Left renal cortex interstitium (tissue), 4 donors: Measurements from ENCODE around the gene CCDC197. TPM values are rescaled to one million over a fixed set of nuclear protein-coding genes. Genes with fewer than 3 reads are reported as not detected.

Experiments used
- DNase-seq, 4 donors: peaks; one replicate each; pipeline ENCODE4 v3.0.0-alpha.2; 2013; ENCODE audit warnings: low read depth in 4 of 4, low spot score in 2 of 4, missing footprints in 1 of 4
- polyA plus RNA-seq, 4 donors: library from polyadenylated mRNA; unstranded; fragments of 120-200 nt; gene quantifications; one replicate each; pipeline ENCODE4 v1.2.1, GENCODE V29; 2013; ENCODE audit not compliant: insufficient read length in 4 of 4

CCDC197 gene
- polyA plus RNA-seq, 4 donors = not detected

DNA sequence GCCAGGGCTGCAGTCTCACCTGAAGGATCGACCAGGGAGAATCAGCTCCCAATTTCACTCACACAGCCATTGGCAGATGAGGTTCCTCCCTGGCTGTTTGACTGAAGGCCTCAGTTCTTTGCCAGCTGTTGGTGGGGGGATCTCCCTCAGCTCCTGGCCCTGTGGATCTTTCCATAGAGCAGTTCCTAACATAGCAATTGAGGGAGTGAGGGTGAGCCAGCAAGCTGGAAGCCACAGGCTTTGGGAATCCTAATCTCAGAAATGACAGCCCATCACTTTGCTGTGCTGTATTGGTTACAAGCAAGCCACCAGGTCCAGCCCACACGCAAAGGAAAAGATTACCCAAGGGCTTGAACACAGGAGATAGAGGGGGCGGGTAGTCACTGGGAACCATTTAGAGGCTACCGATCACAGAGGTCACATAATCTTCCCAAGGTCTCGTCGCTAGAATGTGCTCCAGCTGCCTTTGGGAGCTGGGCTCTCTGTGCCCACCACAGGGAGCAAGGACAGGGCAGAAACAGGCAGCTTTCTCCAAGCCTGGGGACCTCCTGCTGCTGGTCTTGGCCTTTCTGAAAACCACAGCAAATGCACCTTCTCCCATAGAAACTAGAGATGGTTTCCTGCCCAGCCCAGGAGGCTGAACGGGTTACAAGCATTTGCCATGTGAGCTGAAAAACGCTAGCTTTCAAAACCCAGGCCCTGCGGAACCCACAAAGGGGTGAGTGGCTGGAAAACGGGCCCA, 24.5 kb downstream of the CCDC197 start:
- DNase-seq = no peak

GRCh38 chr14:94022532-94023411, 25.7 kb downstream of the CCDC197 start:
- DNase-seq = no peak

- DNase-seq = no peak
These were observed 27.4 kb downstream of the CCDC197 start for GRCh38 chr14:94024549-94024948.

DNA sequence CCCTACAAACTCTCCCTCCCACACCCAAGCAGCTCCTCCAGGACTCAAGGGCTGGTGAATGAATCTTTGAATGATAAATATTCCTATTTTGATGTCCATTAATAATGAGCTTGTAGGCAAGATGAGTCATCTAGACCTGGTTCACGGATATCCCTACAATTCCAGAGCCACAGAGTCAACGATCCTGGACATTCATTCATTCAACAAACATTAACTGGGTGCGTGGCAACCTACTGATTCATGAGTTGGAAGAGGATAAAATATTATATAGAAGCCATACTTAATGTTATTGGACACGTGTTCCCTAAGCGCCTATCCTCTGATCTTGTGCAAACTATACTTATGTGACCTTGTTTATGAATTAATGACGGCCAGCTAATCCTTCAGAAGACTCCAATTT, 28.6 kb downstream of the CCDC197 start:
- DNase-seq = no peak

- peak; percentile 97 to 99 (median 98) for DNase-seq
These were observed 29.2 kb downstream of the CCDC197 start, which contains the start of gene OTUB2 for GRCh38 chr14:94026173-94026888. TSS of gene OTUB2 (plus strand) at chr14:94026340. CDS start at chr14:94026538, 198 bp downstream.

DNA sequence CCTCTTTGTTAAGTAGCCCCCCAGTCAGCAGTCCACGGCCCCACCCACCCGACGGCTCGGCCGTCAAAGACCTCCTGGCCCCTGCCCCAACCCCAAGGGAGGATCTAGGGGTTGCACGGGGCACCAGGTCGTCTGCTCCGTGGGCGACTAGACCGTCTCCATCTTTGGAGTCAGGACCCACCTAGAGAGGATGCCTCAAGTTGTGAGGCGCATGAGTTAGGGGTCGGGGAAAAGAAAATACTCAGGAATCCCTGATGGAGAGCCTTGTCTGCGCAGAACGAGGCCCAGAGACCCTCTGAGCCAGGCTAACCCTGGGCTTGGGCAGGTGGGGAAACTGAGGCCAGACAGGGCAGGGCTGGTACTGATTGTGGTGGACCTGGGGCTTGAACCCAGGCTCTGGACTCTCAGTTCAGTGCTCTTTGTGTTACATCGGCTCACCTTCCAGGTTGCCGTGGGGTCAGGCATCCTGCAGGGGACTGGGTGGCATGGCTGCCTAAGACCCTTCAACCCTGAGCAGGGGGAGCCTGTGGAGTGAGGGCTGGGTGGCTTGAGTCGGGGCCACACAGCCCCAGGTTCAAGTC, 29.9 kb downstream of the CCDC197 start:
- DNase-seq = no peak

GRCh38 chr14:94027566-94028449, 30.7 kb downstream of the CCDC197 start:
- no peak for DNase-seq

DNA sequence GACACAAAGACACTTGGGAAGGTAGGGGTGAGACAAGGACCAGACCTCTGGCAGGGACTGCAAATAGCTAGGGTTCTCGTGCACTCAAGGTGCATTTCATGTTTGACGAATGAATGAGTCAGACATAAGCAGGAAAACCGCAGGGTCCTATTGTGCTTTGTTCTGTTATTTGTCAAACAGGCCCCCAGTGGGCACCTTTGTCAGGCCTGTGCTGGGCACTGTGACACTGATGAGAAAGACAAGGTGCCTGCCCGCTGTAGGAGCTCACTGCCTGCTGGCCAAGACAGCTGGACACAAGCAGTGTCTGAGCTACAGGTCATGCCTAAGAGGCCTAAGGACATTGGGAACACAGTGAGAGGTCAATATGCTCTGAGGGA, 31.3 kb downstream of the CCDC197 start:
- DNase-seq = no peak

- DNase-seq = no peak
These were observed 32.2 kb downstream of the CCDC197 start for GRCh38 chr14:94029265-94029664.

- DNase-seq = no peak
These were observed 32.6 kb downstream of the CCDC197 start for GRCh38 chr14:94029671-94030203.

DNA sequence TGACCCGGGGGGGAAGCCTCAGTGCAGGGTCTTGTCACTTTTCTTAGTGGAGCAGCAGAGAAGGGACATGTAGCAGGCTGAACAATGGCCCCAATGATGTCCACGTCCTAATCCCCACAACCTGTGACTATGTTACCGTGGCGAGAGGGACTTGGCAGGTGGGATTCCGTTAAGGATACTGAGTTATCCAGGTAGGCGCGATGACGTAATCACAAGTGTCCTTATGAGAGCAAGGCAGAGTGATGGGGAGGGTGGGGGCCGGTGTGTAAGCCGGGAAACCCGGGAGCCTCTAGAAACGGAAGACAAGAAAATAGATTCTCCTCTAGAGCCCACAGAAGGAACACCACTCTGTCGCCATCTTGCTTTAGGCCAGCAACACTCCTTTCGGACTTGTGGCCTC, 33.5 kb downstream of the CCDC197 start:
- DNase-seq = no peak

DNA sequence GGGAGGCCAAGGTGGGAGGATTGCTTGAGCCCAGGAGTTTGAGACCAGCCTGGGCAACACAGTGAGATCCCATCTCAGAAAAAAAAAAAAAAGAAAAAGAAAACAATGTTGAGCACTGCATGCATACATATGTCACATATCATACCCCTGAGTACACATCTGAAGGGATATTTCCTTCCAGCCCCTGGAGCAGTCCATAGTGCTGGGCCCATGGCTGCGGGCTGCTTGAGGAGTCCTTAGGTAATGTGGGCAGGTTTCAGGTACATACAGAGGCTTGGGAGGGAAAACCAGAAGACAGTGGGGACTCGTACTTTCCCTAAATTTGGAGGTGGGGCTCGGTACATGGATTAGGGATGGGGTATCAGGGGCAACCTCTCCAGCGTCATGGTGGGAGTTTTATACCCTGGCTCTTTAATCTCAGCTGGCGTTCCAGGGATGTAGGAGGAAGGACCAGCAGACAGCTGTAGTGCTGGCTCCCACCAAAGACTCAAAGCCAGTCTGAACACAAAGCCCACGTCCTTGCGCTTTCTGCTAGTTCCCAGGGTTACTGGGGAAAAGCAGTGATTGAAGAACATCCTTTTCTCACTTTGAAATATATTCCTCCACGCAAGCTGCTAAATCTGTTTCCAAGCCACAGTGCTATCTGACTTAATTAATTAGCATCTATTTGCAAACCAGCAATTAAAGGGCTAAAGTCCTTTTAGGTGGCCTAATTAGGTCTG, 34.2 kb downstream of the CCDC197 start:
- DNase-seq = no peak

DNA sequence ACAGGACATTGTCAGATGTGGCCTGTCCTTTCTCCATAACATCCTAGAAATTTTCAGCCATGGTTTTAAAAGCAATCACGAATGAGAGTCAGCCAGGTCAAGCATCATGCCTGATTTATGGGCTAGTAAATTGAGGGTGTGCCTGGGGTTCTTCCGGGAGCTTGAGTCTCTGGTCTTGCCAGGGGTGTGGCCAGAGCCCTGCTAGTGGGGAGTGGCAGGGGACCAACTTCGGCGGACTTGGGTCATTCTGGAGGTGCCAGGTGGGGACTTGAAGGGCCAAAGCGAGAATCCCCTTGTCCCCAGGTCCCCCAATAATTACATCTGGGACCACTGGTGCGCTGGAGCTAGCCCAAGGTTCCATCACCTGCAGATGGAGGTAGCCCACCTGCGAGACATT, 34.8 kb downstream of the CCDC197 start:
- DNase-seq = no peak

DNA sequence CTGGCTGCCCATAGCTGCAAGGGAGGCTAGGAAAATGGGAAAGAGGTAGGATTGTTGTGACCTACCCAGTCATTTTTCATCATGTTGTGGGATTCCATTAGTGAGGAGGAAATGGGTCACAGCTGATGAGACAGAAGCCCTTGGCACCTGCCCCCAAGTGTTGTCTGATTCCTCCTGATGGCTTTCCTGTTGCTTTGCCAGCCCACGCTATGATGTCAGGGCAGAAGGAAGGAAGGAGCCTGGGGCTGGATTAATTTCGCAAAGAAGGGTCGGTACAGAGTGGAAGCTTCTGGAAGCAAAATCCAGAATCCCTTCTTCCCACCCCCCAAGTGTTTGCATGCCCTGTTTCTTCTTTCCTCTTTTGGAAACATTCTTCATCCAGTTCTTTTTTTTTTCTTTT, 37.8 kb downstream of the CCDC197 start:
- no peak for DNase-seq

DNA sequence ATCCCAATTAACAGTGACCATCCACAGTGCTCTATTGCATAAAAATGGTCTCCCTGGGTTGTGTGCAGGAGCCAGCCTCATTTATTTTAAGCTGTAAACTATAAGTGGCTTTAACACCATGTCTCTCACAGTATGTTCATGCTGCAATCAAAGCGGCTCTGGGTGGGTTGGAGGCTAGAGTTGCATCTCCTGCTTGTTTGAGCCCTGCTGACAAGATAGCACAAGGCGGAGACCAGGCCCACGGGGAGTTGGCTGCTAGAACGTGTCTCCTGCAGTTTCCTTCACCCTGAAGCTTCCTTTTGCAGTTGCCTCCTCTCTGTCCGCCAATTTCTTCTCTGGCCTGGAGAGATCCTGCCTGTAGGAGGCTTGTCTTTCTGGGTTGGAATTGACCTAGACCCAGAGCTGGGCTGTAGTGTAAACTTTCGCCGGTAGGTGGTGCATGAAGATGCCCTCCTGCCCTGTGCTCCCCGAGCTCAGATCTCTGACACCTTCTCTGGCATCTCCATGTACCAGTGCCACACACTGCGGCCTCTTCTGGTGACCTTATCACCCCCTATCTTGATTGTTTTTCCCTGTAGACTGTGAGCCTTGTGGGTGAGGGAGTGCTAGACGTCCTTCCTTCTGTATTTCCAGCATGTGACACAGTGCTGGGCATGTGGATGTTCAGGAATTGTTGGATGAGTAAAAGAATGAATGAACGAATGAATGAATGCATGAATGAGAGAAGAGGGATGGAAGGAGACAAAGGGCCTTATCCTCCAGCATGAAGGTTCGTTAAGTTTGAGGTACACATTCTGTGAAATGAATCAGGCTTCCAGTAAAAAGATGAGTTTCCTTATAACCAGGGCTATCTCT, 39.4 kb downstream of the CCDC197 start:
- no peak for DNase-seq

DNA sequence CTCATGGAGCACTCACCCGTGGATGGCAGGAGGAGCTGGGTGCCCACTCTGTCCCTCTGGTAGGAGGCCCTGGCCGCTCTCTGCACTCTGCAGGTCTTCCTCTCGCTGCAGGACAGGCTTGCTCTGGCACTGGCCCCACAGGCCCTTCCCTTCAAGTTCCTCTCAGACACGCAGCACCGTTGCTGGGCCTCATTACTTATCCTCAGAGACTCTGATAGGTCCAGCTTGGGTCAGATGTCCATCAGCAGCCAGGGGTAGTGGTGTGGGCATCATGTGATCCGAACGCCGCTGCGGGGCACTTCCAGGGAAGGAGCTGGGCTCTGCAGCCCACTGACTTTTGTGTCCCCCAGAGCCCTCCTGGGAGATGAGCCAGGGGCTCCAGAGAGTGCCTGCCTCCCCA, 40.9 kb downstream of the CCDC197 start:
- no peak for DNase-seq

GRCh38 chr14:94038510-94038909, 41.4 kb downstream of the CCDC197 start:
- DNase-seq = no peak
